Effector CD4-positive, alpha-beta T cell (primary cell): Measurements from ENCODE around the gene HCFC1.
A peak's percentile ranks its signal among the peaks of the same experiment; 100 is the strongest.

ENCODE experiments used
- DNase-seq: peaks from one replicate; pipeline ENCODE4 v3.0.0-alpha.2; 2020

HCFC1 gene

DNA sequence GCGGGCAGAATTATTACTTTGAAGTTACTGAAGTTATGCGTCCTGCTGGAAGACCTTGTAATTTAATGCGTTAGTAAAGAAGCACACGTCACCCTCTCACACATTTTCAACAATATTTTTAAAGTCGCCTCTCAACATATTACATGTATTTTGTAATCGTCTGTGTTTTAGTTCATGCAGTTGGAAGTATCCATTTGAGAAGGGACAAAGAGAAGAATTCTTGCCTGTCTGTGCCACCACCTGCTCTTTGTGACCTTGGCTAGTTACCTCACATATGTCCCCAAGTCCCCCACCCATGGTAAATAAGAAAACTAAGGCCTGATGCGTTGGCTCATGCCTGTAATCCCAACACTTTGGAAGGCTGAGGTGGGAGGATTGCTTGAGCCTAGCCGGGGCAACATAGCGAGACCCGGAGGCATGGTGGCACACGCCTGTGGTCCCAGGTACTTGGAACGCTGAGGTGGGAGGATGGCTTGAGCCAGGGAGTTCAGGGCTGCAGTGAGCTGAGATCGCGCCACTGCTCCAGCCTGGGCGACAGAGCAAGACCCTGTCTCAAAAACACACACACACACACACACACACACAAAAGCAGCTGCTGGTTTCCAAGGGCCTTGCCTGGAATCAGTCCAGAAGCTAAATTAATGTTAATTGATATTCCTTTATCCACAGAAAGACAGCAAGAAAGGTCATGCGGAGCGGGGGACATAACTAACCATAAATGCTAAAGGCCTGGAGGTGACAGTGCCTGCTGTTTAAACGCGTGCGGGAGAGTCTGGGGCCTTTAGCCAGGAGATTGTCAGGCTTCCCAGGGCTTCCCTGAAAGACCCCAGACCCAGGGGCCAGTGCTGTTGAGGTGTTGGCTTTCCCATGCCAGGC is 1.7 kb upstream of the HCFC1 start:
- no peak for DNase-seq

DNA sequence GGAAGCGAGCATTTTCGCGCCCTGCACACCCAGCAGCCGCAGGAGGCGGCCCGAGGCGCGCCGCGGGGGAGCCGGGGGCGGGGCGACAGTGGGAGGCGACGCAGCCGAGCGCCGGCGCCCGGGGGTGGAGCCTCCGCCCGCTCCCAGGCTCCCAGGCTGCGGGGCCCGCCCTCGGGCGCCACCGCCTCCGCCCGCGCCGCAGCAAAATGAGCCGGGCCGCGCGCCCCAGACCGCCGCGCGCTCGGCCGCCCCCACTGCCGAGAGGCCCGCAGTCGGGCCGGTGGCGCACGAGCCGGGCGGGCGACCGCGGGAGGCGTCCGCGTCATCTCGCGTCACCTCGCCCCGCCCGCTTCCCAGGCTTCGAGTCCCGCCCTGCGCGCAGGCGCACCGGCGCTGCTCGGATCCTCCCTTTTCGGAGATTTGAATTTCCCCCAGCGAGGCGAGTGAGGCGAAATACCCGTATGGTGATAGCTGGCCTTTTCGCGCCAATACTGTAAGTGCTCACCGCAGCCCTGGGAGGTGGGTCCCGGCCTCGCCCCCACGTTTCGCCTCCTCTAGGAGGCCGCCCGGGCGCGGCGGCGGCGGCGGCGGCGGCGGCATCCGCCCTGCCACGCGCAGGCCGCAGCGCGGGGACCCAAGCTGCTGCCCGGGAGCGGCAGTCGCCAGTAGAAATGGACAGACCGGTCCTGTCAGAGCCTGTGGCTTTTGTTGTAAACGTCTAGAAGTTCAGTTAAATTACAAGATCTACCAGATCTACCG is 929 bp upstream of the HCFC1 start, which contains the start of gene TMEM187:
TMEM187 (plus strand) TSS at position 387 of the 759 bp plus-strand sequence. CDS start 9,309 bp downstream, outside the sequence.
- peak; percentile 85 for DNase-seq

DNA sequence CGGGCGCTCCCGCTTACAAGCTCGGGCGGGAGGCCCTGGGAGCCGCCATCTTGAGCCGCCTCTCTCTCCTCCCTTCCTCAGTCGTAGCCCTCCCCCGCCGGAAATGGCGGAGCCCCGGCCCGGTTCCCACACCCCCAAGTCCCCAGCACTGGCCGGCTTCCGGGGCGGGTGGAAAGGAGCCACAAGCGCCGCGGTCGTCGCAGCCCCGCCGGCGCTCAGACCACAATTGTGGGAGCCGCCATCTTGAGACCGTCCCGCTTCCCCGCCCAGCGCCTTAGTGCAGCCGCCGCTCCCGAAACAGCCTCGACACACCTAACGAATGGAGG is 531 bp downstream of the HCFC1 start:
- peak; percentile 86 for DNase-seq

DNA sequence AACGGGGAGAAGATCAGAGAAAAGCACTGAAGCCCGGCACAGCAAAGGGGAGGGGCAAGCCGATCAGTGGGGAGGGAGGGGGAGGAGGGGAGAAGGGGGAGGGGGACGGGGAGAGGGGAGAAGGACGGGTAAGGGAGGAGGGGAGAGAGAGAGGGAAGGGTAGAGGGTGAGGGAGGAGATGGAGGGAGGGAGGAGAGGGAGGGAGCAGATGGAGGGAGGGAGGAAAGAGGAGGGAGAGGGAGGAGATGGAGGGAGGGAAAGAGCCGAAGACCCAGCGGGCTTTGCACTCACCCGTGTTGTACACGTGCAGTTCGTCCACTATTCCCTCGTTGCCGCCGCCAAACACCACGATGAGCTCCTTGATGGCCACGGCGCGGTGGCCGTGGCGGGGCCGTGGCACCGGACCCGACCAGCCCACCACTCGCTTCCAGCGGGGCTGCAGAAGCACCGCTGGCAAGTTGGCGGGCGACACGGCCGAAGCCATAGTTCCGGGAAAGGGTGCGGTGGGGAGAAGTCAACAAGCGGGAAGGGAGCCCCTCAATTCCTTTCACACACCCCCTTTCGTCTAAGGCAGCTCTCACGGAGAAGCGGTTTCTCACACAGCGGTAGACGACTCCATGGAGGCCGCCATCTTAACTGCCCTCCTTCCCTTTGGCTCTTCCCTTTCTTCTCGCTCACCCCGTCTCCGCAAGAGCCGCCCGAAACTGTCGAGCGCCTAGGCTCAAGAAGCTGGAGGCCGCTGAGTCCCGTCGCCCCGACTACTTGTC is 1.1 kb downstream of the HCFC1 start:
- DNase-seq = peak; percentile 43

DNA sequence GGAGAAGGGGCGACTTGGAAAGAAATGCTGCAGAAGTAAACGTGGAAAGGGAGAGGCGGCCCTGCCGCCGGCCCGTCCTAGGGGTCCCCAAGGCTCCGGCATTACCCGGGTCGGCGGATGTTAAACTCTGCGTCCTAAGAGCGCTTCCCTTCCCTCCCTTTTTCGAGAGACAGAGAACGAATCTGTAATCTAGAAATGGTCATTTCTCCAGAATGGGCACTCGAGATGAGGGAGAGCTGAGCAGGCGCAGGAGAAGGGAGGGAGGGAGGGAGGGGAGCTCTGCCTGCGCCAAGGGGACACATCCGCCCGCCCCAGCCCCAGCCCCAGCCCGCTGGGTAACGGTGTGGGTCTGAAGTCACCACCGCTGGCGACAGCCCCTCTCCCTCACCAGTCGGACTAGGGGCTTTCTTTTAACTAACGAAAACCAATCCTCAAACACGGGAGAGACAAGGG is 1.7 kb downstream of the HCFC1 start:
- no peak for DNase-seq

DNA sequence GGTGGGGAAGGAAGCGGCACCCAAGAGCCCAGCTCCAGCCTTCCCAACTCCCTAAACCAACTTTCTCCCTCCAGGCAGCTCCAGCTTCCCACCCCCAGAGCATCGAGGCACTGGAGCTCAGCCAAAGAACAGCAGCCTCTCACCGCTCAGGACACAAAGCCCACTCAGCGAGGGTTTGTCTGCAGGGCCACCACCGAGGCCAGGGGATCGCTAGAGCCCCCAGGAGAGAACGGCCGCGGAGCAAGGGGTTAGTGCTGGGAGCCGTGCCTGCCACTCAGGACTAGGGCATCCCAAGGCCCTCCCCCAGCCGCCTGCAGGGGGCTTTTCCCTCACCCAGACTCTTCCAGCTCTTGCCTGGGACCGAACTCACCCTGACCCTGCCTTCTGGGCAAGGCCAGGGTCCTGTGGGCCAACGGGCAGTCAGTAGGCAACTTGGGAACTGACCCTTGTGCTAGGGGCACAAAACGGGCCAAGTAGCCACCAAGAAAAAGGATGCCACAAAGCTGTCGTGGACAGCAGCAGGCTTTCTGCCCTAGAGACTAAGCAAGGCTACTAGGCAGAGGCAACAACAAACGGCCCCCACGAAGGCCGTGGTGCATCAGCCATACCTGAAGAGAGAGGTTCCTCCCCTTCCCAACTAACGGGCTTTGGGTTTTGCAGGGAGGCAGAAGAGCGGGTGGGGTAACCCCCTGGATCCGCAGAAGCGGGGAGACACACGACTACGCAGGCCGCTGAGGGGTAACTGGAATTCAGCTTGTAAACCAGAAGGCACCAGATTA is 2.3 kb downstream of the HCFC1 start:
- DNase-seq = no peak

DNA sequence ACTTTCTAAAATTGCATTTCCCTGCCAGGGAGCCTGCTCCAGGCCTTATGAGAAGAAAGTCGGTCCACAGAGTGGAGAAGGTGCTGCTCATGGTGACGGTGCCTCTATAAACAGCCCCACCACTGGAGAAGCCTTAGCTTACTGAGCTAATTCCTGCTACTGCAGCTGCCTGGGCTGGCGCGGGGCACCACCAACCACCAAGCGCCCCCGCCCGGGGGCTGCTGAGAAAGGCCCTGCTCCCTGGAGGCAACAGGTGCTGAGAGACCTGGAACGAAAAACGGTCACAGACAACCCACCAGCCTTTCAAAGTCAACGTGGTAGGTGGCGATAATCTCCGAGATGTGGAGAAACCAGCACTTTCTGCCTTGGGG is 2.9 kb downstream of the HCFC1 start:
- no peak for DNase-seq

DNA sequence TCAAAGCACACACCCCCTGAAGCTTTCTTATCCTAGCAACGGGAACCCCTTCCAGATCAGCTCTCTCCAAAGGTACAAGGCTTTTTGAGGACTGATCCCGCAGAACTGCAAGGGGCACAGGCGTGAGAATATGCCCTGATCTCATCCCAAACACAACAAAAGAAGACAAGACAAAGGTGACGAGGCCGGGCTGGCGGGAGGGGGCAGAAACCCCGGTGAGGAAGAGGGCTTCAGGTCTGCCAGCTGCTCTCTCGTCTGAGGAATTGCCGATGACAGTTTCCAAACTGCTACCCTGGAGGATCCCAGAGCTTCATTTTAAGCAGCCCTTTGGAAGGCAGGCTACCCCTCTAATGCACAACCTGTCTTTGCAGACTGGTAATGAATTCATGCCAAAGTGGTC is 3.4 kb downstream of the HCFC1 start:
- DNase-seq = no peak

DNA sequence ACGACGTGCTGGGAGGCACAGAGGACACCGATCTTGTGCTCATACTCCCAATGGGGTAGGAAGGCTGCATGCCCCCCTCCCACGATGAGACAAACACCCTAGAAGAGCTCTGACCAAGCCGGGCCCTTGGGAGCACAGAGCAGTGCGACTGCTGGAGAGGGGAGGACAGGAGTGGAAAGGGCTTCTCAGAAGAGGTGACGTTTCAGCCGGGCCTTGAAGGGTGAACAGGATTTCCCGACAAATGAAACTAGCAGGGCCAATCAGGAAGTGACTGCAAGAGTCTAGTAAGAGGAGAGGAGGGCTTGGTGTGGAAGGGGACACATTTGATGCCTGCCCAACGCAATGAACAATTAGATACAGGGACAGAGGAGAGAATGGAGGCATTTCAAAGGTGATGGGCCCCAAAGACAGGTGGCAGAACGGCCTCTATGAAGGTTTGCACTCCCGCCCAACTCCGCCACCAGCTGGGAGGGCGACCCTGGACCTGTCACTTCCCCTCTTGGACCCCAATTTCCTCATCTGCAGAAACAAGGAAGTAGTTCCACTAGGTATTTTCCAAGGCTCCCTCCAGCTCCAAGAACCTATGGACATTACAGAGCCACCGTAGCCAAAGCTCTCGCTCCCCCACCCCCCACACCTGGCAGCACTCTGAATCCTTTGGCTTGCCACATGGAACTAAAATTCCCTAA is 3.9 kb downstream of the HCFC1 start:
- no peak for DNase-seq

DNA sequence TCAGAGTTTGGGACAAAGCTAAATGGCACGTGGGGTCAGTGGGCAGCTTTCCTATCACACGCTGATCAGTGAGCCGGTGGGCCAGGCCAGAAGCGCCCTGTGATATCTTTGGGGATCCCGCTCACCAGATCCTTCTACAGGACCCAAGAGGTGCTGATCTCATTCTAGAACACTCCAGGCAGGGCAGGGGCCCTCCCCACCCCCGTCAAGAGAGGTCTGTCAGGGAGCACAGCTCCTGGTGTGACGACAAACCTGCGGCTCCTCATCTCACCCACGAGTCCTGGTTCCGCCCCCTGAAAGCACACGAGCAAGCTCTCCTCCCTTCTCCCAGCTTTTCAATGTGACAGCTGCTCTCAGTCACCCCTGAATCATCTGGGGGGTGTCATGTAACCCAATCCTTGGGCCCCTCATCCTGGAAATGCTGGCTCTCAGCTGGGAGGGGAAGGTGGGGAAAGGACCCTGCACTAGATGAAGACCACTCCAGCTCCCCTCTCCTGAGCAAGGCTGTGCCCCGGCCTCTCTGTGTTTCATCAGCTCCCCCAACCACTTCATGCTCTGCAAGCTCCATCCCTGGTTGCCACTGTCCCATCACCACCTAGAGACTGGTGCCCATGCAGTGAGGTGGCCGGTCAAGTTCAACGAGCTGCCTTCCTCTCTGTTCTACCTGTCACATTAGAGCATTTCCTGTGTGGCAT is 4.6 kb downstream of the HCFC1 start:
- no peak for DNase-seq

DNA sequence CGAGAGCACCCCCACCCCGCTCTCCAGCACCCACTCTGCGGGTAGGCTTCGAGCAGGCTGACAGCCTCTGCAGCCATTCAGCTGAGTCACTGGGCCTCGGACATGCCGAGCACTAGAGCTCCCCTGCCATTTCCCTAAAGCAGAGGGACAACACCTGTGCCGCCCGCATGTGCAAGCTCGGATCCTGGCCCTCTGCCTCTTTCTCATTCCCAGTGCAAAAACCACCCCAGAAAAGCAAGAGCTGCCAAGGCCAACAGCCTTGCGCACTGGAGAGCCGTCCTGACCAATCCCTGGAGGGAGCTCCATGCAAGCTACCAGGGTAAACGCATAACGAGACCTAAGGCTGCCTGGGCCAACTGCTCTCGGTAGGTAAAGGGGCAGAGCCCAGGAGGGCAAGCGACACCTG is 5.3 kb downstream of the HCFC1 start:
- DNase-seq = no peak

DNA sequence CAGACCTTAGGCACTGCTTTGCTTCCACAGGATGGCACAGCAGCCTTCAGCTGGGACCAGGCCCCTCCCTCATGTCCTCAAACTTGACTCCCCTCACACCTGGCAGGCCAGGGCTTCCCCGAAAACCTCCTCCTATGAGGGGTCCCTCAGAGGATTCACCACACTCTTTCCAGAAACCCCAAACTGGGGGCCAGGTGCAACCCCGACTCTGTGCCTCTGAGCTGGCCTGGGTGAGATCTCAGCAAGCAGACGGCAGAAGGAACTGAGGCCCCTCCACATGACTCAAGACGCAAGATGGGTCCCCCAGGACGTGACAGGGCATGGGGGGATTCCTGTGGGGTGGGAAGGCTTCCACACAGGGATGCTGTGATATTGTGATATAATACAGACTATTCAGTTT is 6.2 kb downstream of the HCFC1 start:
- DNase-seq = no peak

DNA sequence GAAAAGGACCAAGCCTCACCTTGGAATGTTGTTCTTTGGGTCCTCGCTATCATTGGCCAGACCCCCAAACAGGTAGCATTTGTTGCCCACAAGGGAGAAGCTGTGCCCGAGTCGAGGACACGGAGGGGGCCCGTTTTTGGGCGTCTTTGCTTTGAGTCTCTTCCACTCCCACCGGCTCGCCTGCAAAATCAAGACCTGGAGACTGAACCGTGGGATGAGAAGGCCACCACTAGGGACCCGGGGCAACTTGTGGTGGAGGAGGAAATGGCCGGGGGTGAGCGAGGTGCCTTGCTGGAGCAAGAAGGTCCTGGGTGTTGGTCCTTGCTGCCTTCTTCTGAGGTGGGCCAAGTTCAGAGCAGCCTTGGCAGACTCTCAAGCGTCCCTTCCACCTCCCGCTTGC is 7.5 kb downstream of the HCFC1 start:
- DNase-seq = no peak

DNA sequence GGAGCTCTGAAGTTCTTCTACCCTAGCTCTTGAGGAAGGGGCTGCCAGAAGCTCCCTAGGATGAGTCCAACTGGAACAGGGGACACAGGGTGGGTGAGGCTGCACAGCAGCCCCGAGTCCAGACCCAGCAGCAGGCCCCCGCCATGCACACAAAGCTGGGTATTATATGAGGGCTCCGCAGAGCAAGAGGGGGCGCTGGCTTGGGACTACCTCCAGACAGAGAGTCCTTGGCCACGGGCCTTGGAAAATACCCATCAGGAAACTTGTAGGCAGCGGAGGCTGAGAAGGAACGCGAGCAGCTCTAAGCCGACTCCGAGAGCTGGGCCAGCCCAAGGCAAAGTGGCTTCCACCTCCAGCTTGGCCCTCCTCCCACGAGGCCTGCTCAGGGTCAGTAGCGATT is 8.1 kb downstream of the HCFC1 start:
- DNase-seq = no peak

DNA sequence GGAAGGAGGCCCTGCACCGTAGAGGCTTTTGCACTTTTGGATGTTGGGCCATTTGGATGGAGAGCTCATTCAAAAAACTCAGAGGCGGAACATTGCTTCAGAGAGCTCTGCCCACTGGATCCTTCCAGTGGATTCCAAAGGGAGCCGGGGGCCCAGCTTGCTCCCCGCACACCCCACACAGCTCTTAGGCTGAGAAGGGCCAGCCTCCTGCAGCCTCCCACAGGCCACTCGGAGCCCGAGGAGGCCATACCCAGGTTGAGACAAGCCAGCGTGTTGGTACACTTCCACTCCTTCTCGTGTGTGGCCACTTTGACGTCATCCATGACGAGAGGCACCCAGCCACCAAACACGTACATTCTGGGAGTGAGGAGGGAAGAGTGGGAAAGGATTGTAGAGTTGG is 10.3 kb downstream of the HCFC1 start:
- no peak for DNase-seq

DNA sequence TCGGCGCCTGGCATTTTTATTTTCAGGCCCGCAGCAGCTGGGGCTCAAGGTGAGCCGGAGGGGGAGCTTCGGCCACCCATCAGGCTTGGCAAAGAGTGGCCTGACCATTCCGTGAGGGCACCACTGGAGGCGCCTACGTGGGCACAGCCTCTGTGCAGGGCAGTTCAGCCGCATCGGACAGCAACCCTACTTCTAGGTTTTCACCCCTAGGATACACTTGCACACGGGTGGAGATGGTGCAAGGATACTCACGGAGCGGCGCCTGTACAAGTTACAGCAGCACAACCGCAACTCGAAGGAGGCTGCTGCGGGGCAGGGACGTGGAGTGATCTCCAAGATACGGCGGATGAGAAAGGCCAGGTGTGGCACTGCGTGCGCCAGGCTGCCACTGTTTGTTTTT is 10.8 kb downstream of the HCFC1 start:
- DNase-seq = no peak

DNA sequence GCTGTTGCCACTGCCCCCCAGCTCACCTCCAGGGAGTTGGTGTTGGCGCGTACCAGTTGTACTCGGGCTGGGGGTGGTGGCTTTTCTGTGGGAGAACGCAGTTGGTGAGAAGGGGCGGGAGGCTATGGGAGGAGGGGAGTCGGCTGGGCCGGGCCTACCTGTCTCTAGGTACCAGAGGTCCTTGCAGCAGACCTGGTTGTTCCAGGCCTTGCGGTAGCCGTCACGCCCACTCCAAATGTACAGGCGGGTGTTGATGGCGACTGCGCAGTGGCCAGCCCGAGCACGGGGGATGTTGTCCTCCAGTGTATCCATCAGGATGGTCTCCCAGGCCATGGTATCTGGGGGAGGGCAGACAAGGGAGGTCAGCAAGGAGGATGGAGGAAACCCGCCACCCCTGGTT is 11.5 kb downstream of the HCFC1 start:
- DNase-seq = no peak

DNA sequence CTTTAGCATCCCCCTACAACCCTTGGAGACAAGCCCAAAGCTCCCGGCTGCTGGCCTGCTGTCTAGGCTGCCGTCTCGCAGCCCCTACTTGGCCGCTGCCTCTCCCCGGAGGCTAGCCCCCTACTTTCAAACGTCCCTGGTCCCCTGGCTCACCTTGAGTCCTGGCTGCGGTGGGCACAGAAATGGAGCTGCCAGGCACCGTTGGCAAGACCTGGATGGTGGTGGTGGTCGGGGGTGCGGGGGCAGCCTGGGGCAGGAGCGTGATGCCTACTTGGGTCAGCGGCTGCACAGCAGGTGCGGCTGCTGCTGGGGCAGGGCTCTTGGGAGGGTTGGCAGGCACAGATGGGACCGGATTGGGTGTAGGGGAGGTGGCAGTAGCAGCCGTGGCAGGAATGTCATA is 12.0 kb downstream of the HCFC1 start:
- DNase-seq = no peak

DNA sequence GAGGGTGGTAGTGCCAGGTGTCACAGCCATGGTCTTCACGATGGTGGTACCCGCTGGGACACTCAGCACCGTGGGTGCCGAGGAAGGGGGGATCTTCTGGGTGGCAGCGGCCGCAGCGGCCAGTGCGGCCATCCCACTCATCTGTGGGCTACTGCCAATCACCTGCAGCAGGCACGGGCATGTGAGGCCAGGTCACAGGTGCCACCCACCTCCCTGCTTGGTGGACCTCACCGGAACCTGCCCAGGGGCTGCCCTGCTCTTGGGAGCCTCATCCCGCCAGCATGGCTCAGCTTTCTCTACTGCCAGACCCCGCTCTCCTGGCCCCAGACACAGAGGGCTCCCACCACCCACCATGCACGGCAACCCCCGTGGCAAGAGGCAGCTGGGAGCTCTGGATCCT is 13.0 kb downstream of the HCFC1 start:
- DNase-seq = no peak

DNA sequence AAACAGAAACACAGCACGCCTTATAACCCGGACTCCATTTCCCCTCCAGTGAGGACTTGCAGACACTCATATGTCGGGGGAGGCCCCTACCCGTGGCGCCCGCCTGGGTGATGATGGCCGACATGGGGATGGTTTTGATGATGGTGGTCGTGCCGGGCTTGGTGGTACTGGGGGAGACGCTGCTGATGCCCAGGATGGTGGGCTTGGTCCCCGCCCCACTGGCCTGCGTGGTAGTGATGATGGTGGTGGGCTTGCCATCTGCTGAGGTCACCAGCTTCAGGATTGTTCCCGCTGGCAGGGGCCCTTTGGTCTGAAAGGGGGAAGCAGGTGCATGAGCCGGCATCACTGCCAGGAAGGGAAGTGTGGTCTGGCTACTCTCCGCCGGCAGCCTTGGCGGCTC is 14.4 kb downstream of the HCFC1 start:
- no peak for DNase-seq
